HCT116 (cell line): Measurements from ENCODE around the gene TNFRSF1A. TPM values are rescaled to one million over a fixed set of nuclear protein-coding genes. Genes with fewer than 3 reads are reported as not detected.
A peak's percentile ranks its signal among the peaks of the same experiment; 100 is the strongest.

Source experiments
- ATAC-seq: fragments of 200-7000 bp; cut with Tn5 transposase; 2 replicates; pipeline ENCODE4 v1.9.1; 2020; ENCODE audit warnings: mild to moderate bottlenecking, moderate library complexity
- BruUV-seq: library from RNA; stranded (reverse); fragments of 400-500 nt; replicated peaks from 2 replicates; lab custom pipeline; 2021; lab: Mats Ljungman, UMichigan
- CTCF ChIA-PET: fragments of 300-600 bp; sonication (Branson Sonifier 250); formaldehyde crosslinking; loops from one replicate; lab custom pipeline; 2021; ENCODE audit warnings: antibody characterized with exemption; lab: Charles Lee
- POLR2A ChIA-PET: fragments of 300-600, 350-600 bp; sonication (Branson Sonifier 250); formaldehyde crosslinking; loops from one replicate; lab custom pipeline; 2021; ENCODE audit warnings: antibody characterized with exemption; lab: Charles Lee
- RAD21 ChIA-PET, 2 experiments: fragments of 300-600 bp; sonication (Branson Sonifier 250); formaldehyde crosslinking; loops; one replicate each; lab custom pipeline; 2023; ENCODE audit warnings: low total read pairs in 2 of 2; ENCODE audit not compliant: uncharacterized antibody in 2 of 2, unreplicated experiment in 2 of 2, low non-redundant PET in 1 of 2; lab: Charles Lee
- DNase-seq: peaks from one replicate; pipeline ENCODE4 v3.0.0-alpha.2; 2010; ENCODE audit warnings: low read depth, low spot score
- H2AFZ ChIP-seq: fragments of 200-600 bp; shearing (Covaris generic), sonication (generic); 2 replicates; pipeline ENCODE4 v1.6.1; 2017; ENCODE audit warnings: low read depth, mixed run types, mixed read lengths, antibody characterized with exemption, low read length; ENCODE audit not compliant: poor library complexity, severe bottlenecking
- H3K27ac ChIP-seq: 2 replicates; pipeline ENCODE4 v1.5.1; 2012; ENCODE audit warnings: low read depth, low read length
- H3K27me3 ChIP-seq: fragments of 200-600 bp; sonication (generic); 2 replicates; pipeline ENCODE4 v1.6.1; 2016; ENCODE audit warnings: mixed run types, low read length, mixed read lengths; ENCODE audit not compliant: insufficient read depth
- H3K36me3 ChIP-seq, 2 experiments: fragments of 200-500 bp in 1 of 2; fragments of 200-600 bp in 1 of 2; sonication (Bioruptor generic) in 1 of 2; sonication (generic) in 1 of 2; 2 replicates each; pipeline versions ENCODE4 v1.5.1 to v1.6.1; 2014 to 2016; ENCODE audit warnings: low read length in 2 of 2, inconsistent platforms in 1 of 2, mixed read lengths in 1 of 2, mixed run types in 1 of 2; ENCODE audit not compliant: insufficient read depth in 2 of 2, control insufficient read depth in 1 of 2
- H3K4me1 ChIP-seq, 2 experiments: fragments of 200-600 bp in 1 of 2; sonication (generic) in 1 of 2; 2 replicates each; pipeline versions ENCODE4 v1.5.1 to v1.6.1; 2012 to 2017; ENCODE audit warnings: low read length in 2 of 2, inconsistent platforms in 1 of 2, mild to moderate bottlenecking in 1 of 2, mixed read lengths in 1 of 2, mixed run types in 1 of 2, moderate library complexity in 1 of 2; ENCODE audit not compliant: insufficient read depth in 2 of 2, control insufficient read depth in 1 of 2
- H3K4me2 ChIP-seq: fragments of 200-600 bp; sonication (generic); 2 replicates; pipeline ENCODE4 v1.6.1; 2017; ENCODE audit warnings: mixed run types, low read length, mixed read lengths
- H3K4me3 ChIP-seq, 2 experiments: fragments of 200-600 bp in 1 of 2; sonication (generic) in 1 of 2; replicated peaks in 1 of 2; 2 replicates each; pipeline ENCODE4 v1.5.1; 2011 to 2016; ENCODE audit warnings: low read length in 2 of 2, control low read depth in 1 of 2, low read depth in 1 of 2, mild to moderate bottlenecking in 1 of 2, mixed read lengths in 1 of 2, mixed run types in 1 of 2
- H3K79me2 ChIP-seq: fragments of 200-600 bp; sonication (generic); 2 replicates; pipeline ENCODE4 v1.6.1; 2017; ENCODE audit warnings: mild to moderate bottlenecking, mixed run types, low read length, moderate library complexity, mixed read lengths; ENCODE audit not compliant: insufficient read depth
- H3K9ac ChIP-seq: fragments of 200-600 bp; sonication (generic); 2 replicates; pipeline ENCODE4 v1.6.1; 2016; ENCODE audit warnings: low read length, mixed read lengths
- H3K9me2 ChIP-seq: fragments of 200-600 bp; sonication (generic), shearing (Covaris generic); 2 replicates; pipeline ENCODE4 v1.6.1; 2017; ENCODE audit warnings: mixed run types, mild to moderate bottlenecking, moderate library complexity; ENCODE audit not compliant: insufficient read depth
- H3K9me3 ChIP-seq, 2 experiments: fragments of 200-500 bp in 1 of 2; fragments of 200-600 bp in 1 of 2; sonication (Bioruptor generic) in 1 of 2; sonication (generic) in 1 of 2; 2 replicates each; pipeline ENCODE4 v1.6.1; 2014 to 2017; ENCODE audit warnings: low read length in 2 of 2, mixed read lengths in 2 of 2, inconsistent platforms in 1 of 2, low read depth in 1 of 2, mild to moderate bottlenecking in 1 of 2, mixed run types in 1 of 2, moderate library complexity in 1 of 2; ENCODE audit not compliant: control insufficient read depth in 1 of 2, insufficient read depth in 1 of 2
- H4K20me1 ChIP-seq: fragments of 200-600 bp; sonication (generic), shearing (Covaris generic); 2 replicates; pipeline ENCODE4 v1.6.1; 2017; ENCODE audit warnings: mixed run types, mild to moderate bottlenecking, moderate library complexity; ENCODE audit not compliant: insufficient read depth
- CBX3 ChIP-seq: IDR thresholded peaks from 2 replicates; pipeline ENCODE4 v1.6.1; 2012; ENCODE audit warnings: low read depth
- CEBPB ChIP-seq: IDR thresholded peaks from 2 replicates; pipeline ENCODE4 v1.6.1; 2012; ENCODE audit warnings: low read depth
- EZH2phosphoT487 ChIP-seq: fragments of 200-600 bp; IDR thresholded peaks from 2 replicates; pipeline ENCODE4 v1.6.1; 2018; ENCODE audit warnings: antibody characterized with exemption, borderline replicate concordance
- POLR2AphosphoS5 ChIP-seq: IDR thresholded peaks from 2 replicates; pipeline ENCODE4 v1.6.1; 2011; ENCODE audit warnings: mild to moderate bottlenecking, low read depth, low read length, moderate library complexity
- RAD21 ChIP-seq: IDR thresholded peaks from 2 replicates; pipeline ENCODE4 v1.6.1; 2012; ENCODE audit warnings: low read depth, mild to moderate bottlenecking
- REST ChIP-seq: IDR thresholded peaks from 2 replicates; pipeline ENCODE4 v1.6.1; 2012; ENCODE audit warnings: low read depth
- SP1 ChIP-seq: IDR thresholded peaks from 2 replicates; pipeline ENCODE4 v1.6.1; 2012; ENCODE audit warnings: low read depth
- TCF7L2 ChIP-seq: IDR thresholded peaks from 2 replicates; pipeline ENCODE4 v1.7.0; 2011; ENCODE audit warnings: borderline replicate concordance, inconsistent platforms; ENCODE audit not compliant: insufficient read depth, insufficient read length; ENCODE audit errors: extremely low read depth
- intact Hi-C: fragments of 100-400 bp; cut with micrococcal nuclease; formaldehyde crosslinking; loops from 2 replicates; pipeline ENCODE4 v1.10.0; 2022
- total RNA-seq: library from RNA; stranded (reverse); gene quantifications from one replicate; pipeline ENCODE4 v1.2.1, GENCODE V29; 2021; ENCODE audit not compliant: unreplicated experiment

The TNFRSF1A gene
- total RNA-seq, 1 experiment from 2014 or later = 129 TPM

- Histone ChIP-seq H3K9me3 (no peaks in the 10 kb centered on the region), H4K20me1 (no peaks in the 10 kb centered on the region), H3K79me2 (peaks cover 55% of the 10 kb centered on the region), H3K9ac (peak overlapping the region; percentile 73), H3K4me2 (peak overlapping the region; percentile 91), H3K27ac (peak overlapping the region; percentile 100), H3K36me3 (0 out of 4 replicates have a peak, but pooled peaks cover 0 to 7% of the 10 kb centered on the region in 2 experiments), H3K4me3 (peak overlapping the region; percentile 54 to 58), H3K27me3 (no peaks in the 10 kb centered on the region), H2AFZ (no peak overlapping the region), H3K9me2 (no peaks in the 10 kb centered on the region), H3K4me1 (peaks cover 84 to 99% of the 10 kb centered on the region in 2 experiments)
- BruUV-seq = TSS peak; percentile 87
- CTCF ChIA-PET = interaction anchor here (0.9 to 1.5 kb wide), 2 partner anchors 92 to 165 kb away, joined by 3 read pairs; no protein-coding TSS in a partner anchor
- DNase-seq (peak; percentile 65), ATAC-seq (peak; percentile 3)
- RAD21 ChIA-PET = interaction anchor here (0.6 to 1.8 kb wide), 2 partner anchors 36 to 44 kb away, joined by 3 to 4 read pairs; no protein-coding TSS in a partner anchor
- TF ChIP-seq TCF7L2 (no peak), CEBPB (no peak), SP1 (no peak), CBX3 (no peak), POLR2AphosphoS5 (peak; percentile 17), REST (no peak), RAD21 (no peak), EZH2phosphoT487 (no peak)
- POLR2A ChIA-PET = interaction anchor here (0.7 to 3.8 kb wide), 3 partner anchors 8 to 37 kb away, joined by 4 to 29 read pairs (median 13); partner anchors contain the start of gene LTBR
- intact Hi-C loops = no loop called here
Observed at GRCh38 chr12:6373022-6373787, 31.3 kb upstream of the TNFRSF1A start.
